Astrocyte of the cerebellum (primary cell): ENCODE data around the gene EYA4.

Source experiments
- DNase-seq: peaks from one replicate; pipeline ENCODE4 v3.0.0-alpha.2; 2011; ENCODE audit warnings: low read depth
- H3K4me3 ChIP-seq: 2 replicates; pipeline ENCODE4 v1.5.1; 2011; ENCODE audit warnings: mild to moderate bottlenecking, low read depth, low read length, moderate library complexity
- CTCF ChIP-seq: IDR thresholded peaks from 2 replicates; pipeline ENCODE4 v1.5.1; 2012; ENCODE audit warnings: low read length, low read depth, moderate library complexity, mild to moderate bottlenecking; ENCODE audit errors: missing control alignments
- in situ Hi-C: cut with HindIII; loops from 2 replicates; pipeline ENCODE4 v1.10.0; 2017; ENCODE audit warnings: low sequenced_read_pairs

The EYA4 gene

DNA sequence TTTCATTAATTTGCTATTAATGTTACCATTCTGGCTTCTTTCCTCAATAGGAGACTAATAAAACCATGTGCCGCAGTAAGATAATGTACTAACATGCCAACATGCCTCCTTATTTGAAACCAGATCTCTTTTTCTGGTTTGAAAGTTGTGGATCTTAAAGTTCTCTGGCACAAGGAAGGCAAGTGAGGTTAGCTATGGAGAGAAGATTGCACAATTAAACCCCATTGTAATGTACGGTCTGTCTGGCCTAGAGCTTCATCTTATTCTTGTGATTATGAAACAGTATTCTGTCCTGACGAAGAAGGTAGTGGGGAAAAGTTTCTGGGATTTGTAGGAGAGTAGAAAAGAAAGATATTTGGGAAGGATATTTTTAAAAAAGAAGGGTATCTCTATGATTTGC is 68.4 kb downstream of the EYA4 start:
- no peak for DNase-seq
- in situ Hi-C loops: no loop called here
- TF ChIP-seq CTCF: no peak
- H3K4me3 ChIP-seq: no peak overlapping the region

DNA sequence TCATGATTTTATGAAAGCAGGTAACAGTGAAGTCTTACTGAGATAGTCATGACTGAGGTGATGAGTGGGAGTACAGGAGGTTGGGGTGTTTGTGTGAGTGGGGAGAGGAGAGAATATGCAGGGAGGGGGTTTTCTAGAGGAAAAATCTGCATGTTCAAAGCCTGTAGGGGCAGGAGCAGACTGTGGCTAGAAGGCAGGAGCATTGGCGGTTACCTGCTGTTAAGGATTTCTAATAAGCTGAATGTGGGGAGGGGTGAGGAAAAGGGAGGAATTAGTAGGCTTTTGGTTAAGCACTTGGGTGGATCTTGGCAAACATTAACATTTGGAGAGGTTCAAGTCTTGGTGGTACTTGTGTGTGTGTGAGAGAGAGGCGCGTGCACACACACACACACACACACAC is 70.8 kb downstream of the EYA4 start:
- no peak for TF ChIP-seq CTCF
- no peak overlapping the region for H3K4me3 ChIP-seq
- DNase-seq: no peak
- in situ Hi-C loops: no loop called here

- in situ Hi-C loops: no loop called here
- DNase-seq: no peak
- no peak for TF ChIP-seq CTCF
- H3K4me3 ChIP-seq: no peak overlapping the region
Measured at GRCh38 chr6:133313068-133313467, 71.9 kb downstream of the EYA4 start.

DNA sequence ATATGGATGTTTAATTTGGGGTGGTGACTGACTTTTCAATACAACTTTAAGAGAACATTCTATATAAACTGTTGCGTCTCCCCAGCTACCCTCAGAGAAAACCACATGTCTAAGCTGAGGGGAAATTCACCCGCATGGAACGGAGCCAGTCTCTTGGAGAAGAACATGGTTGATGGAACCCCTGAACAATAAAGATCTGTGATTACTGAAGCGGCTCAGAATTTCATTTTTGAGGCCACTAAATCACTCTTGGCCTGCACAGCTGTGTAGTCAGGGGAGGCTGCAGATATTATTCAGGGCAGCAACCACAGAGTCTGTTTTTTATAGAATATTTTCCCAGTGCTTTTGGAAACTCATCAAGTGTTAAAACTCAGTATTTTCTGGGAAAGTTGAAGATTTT is 73.8 kb downstream of the EYA4 start:
- in situ Hi-C loops: no loop called here
- TF ChIP-seq CTCF: no peak

DNA sequence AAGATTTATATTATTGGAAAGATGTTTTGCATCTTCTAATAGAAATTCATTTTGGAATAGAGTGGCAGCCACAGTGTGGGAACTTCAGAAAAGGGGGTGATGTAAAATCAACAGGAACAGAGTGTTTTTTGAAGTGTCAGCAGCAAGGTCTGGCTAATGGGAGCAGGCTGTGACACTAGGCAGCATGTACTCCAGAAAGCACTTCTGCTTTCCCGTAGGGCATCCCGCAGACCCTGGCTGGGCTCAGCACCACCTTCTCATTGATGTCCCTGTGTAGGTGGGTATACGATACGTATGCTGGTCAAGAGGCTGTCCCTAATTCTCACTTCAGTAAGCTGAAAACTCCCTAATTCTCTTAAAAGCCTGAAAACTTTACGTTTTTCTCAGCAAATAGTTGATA is 74.7 kb downstream of the EYA4 start:
- no peak for TF ChIP-seq CTCF
- DNase-seq: no peak
- H3K4me3 ChIP-seq: no peak overlapping the region

More for the DNA sequence above, 73.8 kb downstream of the EYA4 start:
- DNase-seq: peak; percentile 72
- no peak overlapping the region for H3K4me3 ChIP-seq

DNA sequence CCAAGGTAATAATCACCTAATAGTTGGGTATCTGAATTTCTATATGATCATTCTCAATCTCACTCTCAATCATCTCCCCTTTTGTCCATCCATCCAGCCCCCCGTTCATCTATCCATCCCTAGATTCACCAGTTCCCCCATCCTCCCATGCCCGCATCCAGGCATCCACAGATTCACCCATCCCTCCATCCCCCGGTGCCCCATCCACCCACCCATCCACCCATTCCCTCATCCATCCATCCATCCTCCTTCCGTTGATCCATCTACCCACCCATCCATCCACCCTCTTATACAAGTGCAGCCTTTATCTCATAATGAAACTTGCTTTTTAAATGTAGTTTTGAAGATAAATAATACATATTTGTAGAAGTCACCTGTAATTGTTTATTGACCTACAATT is 76.5 kb downstream of the EYA4 start:
- TF ChIP-seq CTCF: no peak
- no peak overlapping the region for H3K4me3 ChIP-seq
- DNase-seq: no peak
- in situ Hi-C loops: no loop called here

More for the DNA sequence above, 74.7 kb downstream of the EYA4 start:
- in situ Hi-C loops: no loop called here

DNA sequence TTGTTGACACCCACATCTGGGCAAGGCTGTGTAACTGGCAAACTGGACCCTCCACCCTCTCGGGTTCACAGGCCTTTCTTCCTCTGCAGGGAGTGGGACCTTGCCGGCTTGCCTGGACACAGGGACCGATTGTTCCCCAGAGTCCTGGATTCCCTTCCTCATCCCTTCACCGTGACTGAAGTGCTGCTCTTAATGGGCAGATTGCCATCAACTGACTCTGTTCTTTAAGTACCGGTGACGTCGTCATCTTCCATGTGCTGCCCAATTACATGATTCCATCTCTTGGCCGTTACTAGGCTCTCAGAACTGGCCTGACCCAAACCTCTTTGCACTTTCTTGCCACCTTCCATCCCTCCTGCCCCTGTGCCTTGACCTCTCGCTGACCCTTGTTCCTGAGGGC is 85.4 kb downstream of the EYA4 start:
- no peak for DNase-seq
- in situ Hi-C loops: no loop called here
- no peak overlapping the region for H3K4me3 ChIP-seq
- TF ChIP-seq CTCF: no peak
